ES-I3 (cell line): ENCODE data around the gene RAD50.

Experiments used
- H3K36me3 ChIP-seq: 2 replicates; pipeline ENCODE4 v1.6.1; 2013; ENCODE audit warnings: mild to moderate bottlenecking, low read length, control low read depth, moderate library complexity; ENCODE audit not compliant: insufficient read depth
- H3K4me1 ChIP-seq: 2 replicates; pipeline ENCODE4 v1.6.1; 2013; ENCODE audit warnings: mild to moderate bottlenecking, control low read depth, low read length; ENCODE audit not compliant: insufficient read depth
- H3K9ac ChIP-seq: 2 replicates; pipeline ENCODE4 v1.6.1; 2013; ENCODE audit warnings: low read depth, mild to moderate bottlenecking, low read length, moderate library complexity
- H3K9me3 ChIP-seq: 2 replicates; pipeline ENCODE4 v1.6.1; 2013; ENCODE audit warnings: mild to moderate bottlenecking, low read length, moderate library complexity; ENCODE audit not compliant: control insufficient read depth, insufficient read depth

Gene RAD50

DNA sequence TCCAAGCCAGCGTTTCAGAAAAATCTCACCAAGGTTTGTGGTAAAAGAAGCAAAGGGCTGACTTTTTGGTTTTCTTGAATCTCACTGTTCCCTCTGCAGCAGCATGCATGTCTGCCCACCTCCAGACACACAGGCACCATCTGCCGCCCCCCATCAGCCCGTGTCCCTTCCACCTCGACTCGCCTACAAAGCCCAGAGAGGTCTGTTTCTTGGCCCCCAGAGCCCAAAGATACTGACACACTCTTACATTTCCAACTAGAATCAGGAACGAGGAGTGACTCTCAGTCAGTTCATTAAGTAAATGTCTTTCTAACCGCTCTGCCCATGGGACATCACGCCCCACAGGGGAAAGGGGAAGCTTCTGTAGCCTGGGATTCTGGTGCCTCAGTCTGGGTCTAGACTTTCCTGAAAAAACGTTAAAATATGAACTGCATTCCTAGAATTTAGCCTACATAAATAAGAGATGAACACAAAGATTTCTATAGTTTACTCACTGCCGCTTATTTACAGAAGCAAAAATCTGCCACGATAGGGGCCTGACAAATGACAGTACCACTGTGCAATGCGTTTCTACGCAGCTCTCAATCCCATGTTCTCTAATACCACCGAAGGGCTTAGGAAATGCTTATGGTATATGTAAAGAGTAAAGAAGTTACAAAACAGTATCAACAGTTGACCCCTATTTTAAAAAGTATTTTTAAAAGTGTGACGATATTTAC lies 121.1 kb downstream of the RAD50 start:
- Histone ChIP-seq H3K4me1 (peaks cover 6% of the 10 kb centered on the region; the same call in 1 of the 2 replicates), H3K9me3 (no peaks in the 10 kb centered on the region), H3K9ac (no peak overlapping the region), H3K36me3 (no peaks in the 10 kb centered on the region)

DNA sequence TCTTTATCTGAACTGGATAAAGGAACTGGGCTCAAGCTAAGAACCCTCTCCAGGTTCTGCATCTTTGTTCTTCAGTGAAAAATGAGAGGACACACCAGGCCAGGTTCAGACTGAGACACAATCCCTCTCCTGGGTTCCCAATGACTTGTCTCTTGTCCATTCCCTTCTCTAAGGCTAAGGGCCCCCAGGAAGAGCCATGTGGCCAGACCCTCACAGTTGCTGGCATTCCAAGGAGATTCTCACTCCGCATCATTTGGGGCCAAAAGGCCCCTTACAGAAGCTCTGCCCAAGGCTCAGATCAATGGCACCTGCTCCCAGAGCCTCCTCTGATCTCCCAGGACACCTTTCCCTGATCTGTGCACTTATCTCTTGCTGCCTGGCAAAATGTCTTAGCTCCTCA lies 122.0 kb downstream of the RAD50 start:
- H3K9me3 ChIP-seq: no peaks in the 10 kb centered on the region
- peaks cover 6% of the 10 kb centered on the region; the same call in 1 of the 2 replicates for H3K4me1 ChIP-seq
- H3K36me3 ChIP-seq: no peaks in the 10 kb centered on the region
- no peak overlapping the region for H3K9ac ChIP-seq

DNA sequence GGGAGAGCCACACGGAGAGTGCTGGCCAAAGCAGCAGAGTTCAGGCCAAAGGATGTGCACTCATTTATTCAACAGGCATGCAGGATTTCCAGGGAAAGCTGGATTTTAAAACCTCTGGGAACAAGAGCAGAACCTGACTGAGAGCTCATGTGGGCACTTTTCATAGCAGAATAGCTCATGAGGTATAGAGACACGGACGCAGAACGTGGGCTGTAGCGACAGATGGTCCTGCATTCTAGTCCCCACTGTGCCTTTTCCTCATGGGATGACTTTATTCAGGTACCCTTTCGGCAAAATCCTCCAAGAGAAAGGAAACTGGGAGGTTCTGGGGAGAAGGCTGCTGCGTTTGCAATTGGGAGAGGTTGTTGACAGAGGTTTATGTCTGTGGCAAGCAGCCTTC lies 122.4 kb downstream of the RAD50 start:
- no peak overlapping the region for H3K9ac ChIP-seq
- peaks cover 6% of the 10 kb centered on the region; the same call in 1 of the 2 replicates for H3K4me1 ChIP-seq
- no peaks in the 10 kb centered on the region for H3K9me3 ChIP-seq
- H3K36me3 ChIP-seq: no peaks in the 10 kb centered on the region

DNA sequence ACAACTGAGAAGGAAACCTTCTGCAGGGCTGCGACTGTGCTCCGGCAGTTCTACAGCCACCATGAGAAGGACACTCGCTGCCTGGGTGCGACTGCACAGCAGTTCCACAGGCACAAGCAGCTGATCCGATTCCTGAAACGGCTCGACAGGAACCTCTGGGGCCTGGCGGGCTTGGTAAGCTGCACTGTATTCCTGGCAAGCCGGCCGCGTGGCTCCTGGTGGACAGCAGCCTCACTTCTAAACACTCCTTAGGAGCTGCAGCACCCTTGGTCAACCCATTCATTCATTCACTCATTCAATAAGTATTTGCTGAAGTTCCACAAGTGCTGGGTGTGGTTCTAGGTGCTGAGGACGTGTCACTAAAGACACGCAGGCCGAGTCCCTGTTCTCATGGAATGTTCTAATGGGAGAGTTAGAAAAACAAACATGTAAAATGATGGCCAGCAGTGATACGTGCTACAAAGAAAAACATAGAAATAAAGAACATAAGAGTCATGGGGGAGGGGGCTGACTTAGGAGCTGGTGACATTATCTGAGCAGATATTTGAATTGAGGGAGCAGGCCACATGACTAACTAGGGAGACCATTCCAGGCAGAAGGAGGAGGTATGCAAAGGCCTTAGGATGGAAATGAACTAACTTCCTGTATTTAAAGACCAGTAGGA lies 123.1 kb downstream of the RAD50 start:
- Histone ChIP-seq H3K36me3 (no peaks in the 10 kb centered on the region), H3K9ac (no peak overlapping the region), H3K9me3 (no peaks in the 10 kb centered on the region), H3K4me1 (peaks cover 6% of the 10 kb centered on the region; the same call in 1 of the 2 replicates)

DNA sequence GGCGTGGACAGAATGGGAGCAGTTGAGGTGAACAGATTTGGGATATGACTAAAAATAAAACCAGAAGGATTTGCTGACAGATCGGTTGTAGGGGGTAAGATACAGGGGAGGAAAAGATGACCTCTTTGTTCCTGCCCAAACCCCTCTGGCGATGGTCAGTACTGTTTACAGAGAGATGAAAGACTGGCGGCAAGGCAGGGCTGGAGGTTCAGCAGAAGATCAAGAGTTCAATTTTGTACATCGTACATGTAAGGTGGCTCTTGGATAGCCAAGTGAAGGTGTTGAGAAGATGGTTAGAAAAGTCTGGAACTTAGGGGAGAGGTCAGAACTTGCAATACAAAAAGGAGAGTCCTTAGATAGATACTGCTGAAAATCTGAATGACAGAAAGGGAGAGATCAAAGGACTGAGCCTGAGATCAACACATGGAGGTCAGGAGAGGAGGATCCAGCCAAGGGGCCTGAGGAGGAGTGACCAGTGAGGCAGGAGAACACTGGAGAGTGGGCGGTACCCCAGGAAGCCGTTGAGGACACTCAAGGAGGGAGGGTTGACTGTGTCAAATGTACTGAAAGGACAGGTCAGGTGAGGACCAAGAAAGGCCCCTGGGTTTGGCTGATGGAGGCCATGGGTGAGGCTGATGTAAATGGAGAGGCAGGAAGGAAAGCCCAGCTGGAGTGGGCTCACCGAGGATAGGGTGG lies 124.2 kb downstream of the RAD50 start:
- Histone ChIP-seq H3K9me3 (no peaks in the 10 kb centered on the region), H3K9ac (no peak overlapping the region), H3K4me1 (peaks cover 6% of the 10 kb centered on the region; the same call in 1 of the 2 replicates), H3K36me3 (no peaks in the 10 kb centered on the region)

DNA sequence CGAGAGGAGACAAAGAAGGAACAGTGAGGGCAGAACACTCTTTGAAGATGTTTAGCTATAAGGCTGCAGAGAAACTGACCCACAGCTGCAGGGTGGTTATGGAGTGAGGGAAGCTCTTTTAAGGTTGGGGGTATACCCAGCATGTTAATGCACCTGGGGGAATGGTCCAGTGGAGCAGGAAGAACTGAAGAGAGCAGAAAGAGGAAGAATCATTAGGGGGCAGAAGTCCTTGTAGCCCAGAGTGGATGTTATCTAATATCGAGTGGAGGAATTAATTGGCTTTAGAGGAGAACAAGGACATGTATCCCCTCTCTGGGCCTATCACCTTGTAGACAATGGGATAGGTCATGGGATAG lies 124.7 kb downstream of the RAD50 start:
- Histone ChIP-seq H3K9me3 (no peaks in the 10 kb centered on the region), H3K4me1 (peaks cover 6% of the 10 kb centered on the region; the same call in 1 of the 2 replicates), H3K9ac (no peak overlapping the region), H3K36me3 (no peaks in the 10 kb centered on the region)

DNA sequence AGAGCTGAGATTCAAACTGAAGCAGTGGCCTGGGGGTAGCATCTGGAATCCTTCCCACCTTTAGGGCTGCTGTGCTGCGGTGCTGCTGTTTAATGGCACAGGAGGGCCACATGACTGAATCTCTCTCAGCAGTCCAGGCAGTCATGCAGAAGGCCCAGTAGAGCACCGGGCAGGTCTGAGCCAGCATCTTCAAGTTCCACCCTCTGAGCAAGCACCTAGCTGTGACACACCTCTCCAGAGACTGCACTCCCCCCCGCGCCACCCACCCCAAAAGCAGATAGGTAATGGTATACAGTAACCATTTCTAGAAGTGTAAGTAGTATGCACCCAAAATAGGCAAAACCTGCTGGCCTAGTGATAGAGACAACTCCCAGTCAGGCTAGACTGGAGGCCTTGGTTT lies 125.2 kb downstream of the RAD50 start:
- peaks cover 6% of the 10 kb centered on the region; the same call in 1 of the 2 replicates for H3K4me1 ChIP-seq
- no peaks in the 10 kb centered on the region for H3K36me3 ChIP-seq
- no peaks in the 10 kb centered on the region for H3K9me3 ChIP-seq
- H3K9ac ChIP-seq: no peak overlapping the region

DNA sequence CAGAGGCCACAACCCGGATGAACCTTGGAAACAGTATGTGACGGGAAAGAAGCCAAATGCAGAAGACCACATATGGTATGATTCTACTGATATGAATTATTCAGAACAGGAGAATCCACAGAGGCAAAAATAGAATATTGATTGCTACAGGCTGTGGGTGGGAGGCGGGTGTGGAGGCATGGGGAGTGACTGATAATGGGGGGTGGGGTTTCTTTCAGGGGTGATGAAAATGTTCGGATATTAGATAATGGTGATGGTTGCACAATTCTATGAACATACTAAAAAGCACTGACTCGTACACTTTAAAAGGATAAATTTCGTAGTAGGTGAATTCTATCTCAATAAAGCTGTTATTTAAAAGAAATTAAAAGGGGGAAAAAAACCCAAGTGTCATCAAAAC lies 127.7 kb downstream of the RAD50 start:
- Histone ChIP-seq H3K36me3 (no peaks in the 10 kb centered on the region), H3K4me1 (peaks cover 6% of the 10 kb centered on the region; the same call in 1 of the 2 replicates), H3K9ac (no peak overlapping the region), H3K9me3 (no peaks in the 10 kb centered on the region)

DNA sequence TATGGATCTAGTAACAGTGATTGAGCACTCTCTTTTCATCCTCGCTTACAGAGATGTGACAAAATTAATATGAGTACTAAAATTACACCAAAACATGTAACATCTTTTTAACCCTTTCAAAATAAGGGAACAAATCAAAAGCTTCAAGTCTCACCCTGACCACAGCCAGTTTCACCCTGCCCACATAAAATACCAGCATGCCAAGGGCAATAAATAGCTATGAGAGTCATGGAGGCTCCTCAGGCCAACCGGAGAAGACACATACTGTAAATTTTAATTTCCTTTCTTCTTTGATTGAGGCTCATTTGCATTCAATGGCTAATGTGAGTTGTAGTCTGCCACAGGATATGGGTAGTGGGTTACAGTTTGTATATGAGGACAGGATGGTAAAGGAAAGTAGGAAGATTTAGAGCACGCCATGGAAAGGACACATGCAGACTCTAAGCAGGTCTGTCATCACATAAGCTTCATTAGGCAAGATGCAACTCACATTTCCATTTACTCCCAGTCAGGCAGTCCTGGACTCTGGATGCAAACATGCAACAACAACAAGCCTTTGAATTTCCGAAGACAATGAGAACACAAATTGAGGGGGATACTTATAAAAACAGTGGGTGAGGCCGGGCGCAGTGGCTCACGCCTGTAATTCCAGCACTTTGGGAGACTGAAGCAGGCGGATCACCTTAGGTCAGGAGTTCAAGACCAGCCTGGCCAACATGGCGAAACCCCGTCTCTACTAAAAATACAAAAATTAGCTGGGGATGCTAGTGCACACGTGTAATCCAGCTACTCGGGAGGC lies 128.3 kb downstream of the RAD50 start:
- no peaks in the 10 kb centered on the region for H3K36me3 ChIP-seq
- no peaks in the 10 kb centered on the region for H3K9me3 ChIP-seq
- H3K9ac ChIP-seq: no peak overlapping the region
- H3K4me1 ChIP-seq: peaks cover 2% of the 10 kb centered on the region; the same call in 1 of the 2 replicates

DNA sequence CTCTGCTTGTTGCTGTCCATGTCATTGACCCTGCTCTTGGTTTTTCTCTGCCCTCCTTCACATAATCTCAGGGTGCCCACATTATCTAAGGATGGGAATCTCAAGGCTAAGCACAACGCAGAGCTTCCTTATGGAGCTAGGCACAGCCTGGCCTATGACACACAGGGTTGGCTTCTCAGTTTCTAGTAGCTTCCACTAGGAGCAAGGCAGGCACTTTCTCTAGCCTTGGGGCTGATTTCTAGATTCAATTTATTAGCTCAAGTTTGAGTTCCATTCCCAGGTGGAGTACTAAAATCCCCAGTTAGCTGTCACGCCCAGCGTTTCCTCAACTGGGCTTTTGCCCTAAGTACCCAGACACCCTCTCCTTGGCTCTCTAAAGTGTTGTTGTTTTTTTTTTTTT lies 129.4 kb downstream of the RAD50 start:
- Histone ChIP-seq H3K4me1 (no peaks in the 10 kb centered on the region), H3K36me3 (no peaks in the 10 kb centered on the region), H3K9me3 (no peaks in the 10 kb centered on the region), H3K9ac (no peak overlapping the region)

DNA sequence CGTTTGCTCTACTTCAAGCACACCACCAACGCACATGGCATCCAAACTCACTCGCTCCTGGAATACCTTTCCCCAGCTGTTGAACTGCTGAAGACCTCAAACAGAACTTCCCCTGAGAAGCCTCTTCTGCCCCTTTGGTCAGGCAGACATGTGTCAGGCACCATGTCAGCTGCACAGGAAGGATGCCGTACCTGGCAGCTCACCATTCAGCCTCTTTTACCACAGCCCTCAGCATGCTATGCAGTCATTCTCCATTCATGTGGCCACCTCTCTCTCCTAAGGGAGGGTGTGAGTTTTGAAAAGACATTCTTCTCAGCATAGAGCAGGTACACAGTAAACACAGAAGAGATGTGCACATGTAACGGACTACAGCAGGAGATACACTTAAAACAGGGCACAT lies 131.2 kb downstream of the RAD50 start:
- no peaks in the 10 kb centered on the region for H3K4me1 ChIP-seq
- H3K9me3 ChIP-seq: no peaks in the 10 kb centered on the region
- H3K9ac ChIP-seq: no peak overlapping the region
- no peaks in the 10 kb centered on the region for H3K36me3 ChIP-seq

DNA sequence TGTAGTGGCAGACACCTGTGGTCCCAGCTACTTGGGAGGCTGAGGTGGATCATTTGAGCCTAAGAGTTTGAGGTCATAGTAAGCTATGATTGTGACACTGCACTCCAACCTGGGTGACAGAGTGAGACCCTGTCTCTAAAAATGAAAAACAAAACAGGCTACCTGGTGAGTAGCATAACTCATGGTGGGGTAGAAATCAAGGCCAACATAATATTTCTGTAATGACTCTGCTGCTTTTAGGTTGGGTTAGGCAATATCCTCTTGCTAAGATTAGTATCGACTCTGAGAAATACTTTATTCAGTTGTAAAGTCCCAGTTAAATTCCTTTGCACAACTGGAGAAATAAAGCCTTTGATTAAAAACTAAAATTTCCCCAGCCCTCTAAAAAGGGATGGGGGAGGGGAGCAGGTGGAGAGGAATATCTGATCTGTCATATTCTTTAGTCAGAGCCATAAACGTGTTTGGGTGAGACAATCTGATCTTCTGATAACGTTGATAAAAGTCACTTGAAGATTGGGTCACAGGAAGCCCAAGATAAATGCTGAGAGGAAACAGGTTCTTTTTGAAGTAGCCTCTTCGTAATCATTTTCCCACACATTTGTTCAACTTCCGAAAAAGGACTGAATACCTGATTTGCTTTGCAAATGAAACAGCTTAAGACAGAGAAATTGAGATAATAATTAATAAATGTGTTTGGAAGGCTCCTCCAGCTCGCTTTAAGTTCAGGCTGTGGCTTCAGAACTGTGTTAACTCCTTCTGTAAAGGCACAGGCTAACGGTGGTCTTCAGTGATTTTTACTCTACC lies 132.0 kb downstream of the RAD50 start:
- Histone ChIP-seq H3K9ac (no peak overlapping the region), H3K36me3 (no peaks in the 10 kb centered on the region), H3K9me3 (no peaks in the 10 kb centered on the region), H3K4me1 (no peaks in the 10 kb centered on the region)

DNA sequence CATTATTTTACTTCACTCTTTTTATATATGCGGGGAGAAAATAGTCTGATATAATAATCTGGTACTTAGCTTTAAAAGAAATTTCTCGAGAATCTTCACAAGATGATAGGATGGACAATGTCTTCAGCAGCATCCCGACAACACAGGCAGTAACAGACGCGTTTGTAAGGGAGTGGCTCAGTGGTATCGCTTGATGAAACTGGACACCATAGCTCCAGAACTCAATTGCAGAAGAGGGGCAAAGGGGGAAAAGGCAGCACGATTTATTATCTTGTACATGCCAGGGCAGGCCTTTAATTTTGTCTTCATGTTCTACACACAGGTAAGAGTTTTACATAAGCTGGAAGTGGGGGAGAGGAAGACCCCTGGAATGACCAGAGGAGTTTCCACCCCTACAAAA lies 132.7 kb downstream of the RAD50 start:
- no peaks in the 10 kb centered on the region for H3K9me3 ChIP-seq
- H3K36me3 ChIP-seq: no peaks in the 10 kb centered on the region
- no peak overlapping the region for H3K9ac ChIP-seq
- H3K4me1 ChIP-seq: no peaks in the 10 kb centered on the region
